Parathyroid adenoma (tissue), 2 donors: ENCODE measurements around the gene ARHGAP24.

Experiments
- H2AFZ ChIP-seq: fragments of 300-600 bp; sonication (generic); one replicate; pipeline ENCODE4 v1.7.0; 2017; ENCODE audit warnings: antibody characterized with exemption, mild to moderate bottlenecking
- H3K27ac ChIP-seq: fragments of 300-600 bp; sonication (generic); one replicate; pipeline ENCODE4 v1.7.0; 2017
- H3K27me3 ChIP-seq: fragments of 300-600 bp; sonication (generic); one replicate; pipeline ENCODE4 v1.7.0; 2017; ENCODE audit warnings: low read length; ENCODE audit not compliant: control insufficient read depth, insufficient read depth
- H3K36me3 ChIP-seq: fragments of 300-600 bp; sonication (generic); one replicate; pipeline ENCODE4 v1.7.0; 2017; ENCODE audit warnings: low read length; ENCODE audit not compliant: control insufficient read depth, insufficient read depth
- H3K4me1 ChIP-seq: fragments of 300-600 bp; sonication (generic); one replicate; pipeline ENCODE4 v1.7.0; 2017; ENCODE audit warnings: control low read depth
- H3K4me2 ChIP-seq: fragments of 300-600 bp; sonication (generic); one replicate; pipeline ENCODE4 v1.7.0; 2017; ENCODE audit warnings: low read length
- H3K4me3 ChIP-seq: fragments of 300-600 bp; sonication (generic); one replicate; pipeline ENCODE4 v1.7.0; 2017; ENCODE audit warnings: low read depth, low read length
- H3K79me2 ChIP-seq: fragments of 300-600 bp; sonication (generic); one replicate; pipeline ENCODE4 v1.7.0; 2017; ENCODE audit warnings: control low read depth
- H3K9ac ChIP-seq: fragments of 300-600 bp; sonication (generic); one replicate; pipeline ENCODE4 v1.7.0; 2017; ENCODE audit warnings: mild to moderate bottlenecking
- H3K9me3 ChIP-seq: fragments of 300-600 bp; sonication (generic); one replicate; pipeline ENCODE4 v1.7.0; 2017; ENCODE audit warnings: low read length; ENCODE audit not compliant: control insufficient read depth
- CTCF ChIP-seq: fragments of 300-600 bp; sonication (generic); IDR thresholded peaks from one replicate; pipeline ENCODE4 v1.7.0; 2017; ENCODE audit warnings: antibody characterized with exemption, mild to moderate bottlenecking
- donor health status: primary hyperparathyroidism.

The ARHGAP24 gene

GRCh38 chr4:85474818-85475630 lies at the start of gene ARHGAP24:
ARHGAP24 (plus strand) TSS chr4:85475150.
- Histone ChIP-seq H3K9ac (no peak within 1 kb of the TSS), H3K4me2 (peak within 1 kb of the TSS; percentile 74), H3K4me1 (no peaks in the 10 kb centered on the region), H3K4me3 (peak within 1 kb of the TSS; percentile 45), H3K9me3 (no peaks in the 10 kb centered on the region), H3K27me3 (no peaks in the 10 kb centered on the region), H3K36me3 (no peaks in the 10 kb centered on the region), H3K27ac (no peak within 1 kb of the TSS), H2AFZ (no peak within 1 kb of the TSS), H3K79me2 (no peaks in the 10 kb centered on the region)
- no peak for TF ChIP-seq CTCF

- no peaks in the 10 kb centered on the region for H3K4me1 ChIP-seq
- no peak overlapping the region for H3K27ac ChIP-seq
- H3K4me2 ChIP-seq, result no peak overlapping the region
- no peaks in the 10 kb centered on the region for H3K36me3 ChIP-seq
- H3K27me3 ChIP-seq, result no peaks in the 10 kb centered on the region
- H2AFZ ChIP-seq, result no peak overlapping the region
- TF ChIP-seq CTCF, result no peak
- H3K9ac ChIP-seq, result no peak overlapping the region
- H3K4me3 ChIP-seq, result no peak overlapping the region
- H3K79me2 ChIP-seq, result no peaks in the 10 kb centered on the region
- no peaks in the 10 kb centered on the region for H3K9me3 ChIP-seq
These were observed 48.6 kb upstream of the ARHGAP24 start for GRCh38 chr4:85426366-85426765.

DNA sequence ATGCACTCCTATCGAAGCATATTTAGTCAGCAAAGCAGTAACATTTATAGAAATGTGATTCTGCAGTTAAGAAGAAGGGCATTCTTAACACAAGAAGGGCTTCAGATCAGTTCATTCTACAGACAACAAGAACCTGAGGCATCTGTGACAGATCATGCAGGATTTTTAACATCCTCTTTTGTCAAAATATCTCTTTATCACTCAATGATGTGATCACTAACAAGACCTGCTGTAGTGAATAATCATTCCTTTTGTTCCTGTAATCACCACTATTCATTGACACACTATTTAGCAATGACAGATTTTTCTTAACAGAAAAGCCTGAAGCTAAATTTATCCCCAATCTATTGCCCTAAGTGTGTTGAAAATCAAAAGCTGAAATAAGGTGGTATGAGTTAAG lies 47.8 kb upstream of the ARHGAP24 start:
- no peaks in the 10 kb centered on the region for H3K4me1 ChIP-seq
- H3K4me2 ChIP-seq, result no peak overlapping the region
- no peaks in the 10 kb centered on the region for H3K36me3 ChIP-seq
- no peak overlapping the region for H3K9ac ChIP-seq
- H3K4me3 ChIP-seq, result no peak overlapping the region
- no peak overlapping the region for H2AFZ ChIP-seq
- H3K79me2 ChIP-seq, result no peaks in the 10 kb centered on the region
- H3K9me3 ChIP-seq, result no peaks in the 10 kb centered on the region
- H3K27me3 ChIP-seq, result no peaks in the 10 kb centered on the region
- no peak for TF ChIP-seq CTCF
- no peak overlapping the region for H3K27ac ChIP-seq

DNA sequence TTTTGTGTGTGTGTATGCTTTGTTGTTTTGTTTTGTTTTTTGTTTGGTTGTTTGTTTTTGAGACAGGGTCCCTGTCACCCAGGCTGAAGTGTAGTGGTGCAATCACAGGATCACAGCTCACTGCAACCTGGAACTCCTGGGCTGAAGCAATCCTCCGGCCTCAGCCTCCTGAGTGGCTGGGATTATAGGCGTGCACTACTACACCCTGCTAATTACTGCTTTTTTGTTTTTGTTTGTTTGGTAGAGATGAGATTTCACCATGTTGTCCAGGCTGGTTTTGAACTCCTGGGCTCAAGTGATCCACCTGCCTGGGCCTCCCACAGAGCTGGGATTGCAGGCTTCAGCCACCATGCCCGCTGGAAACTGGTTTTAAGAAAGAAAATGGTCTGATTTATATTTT lies 44.7 kb upstream of the ARHGAP24 start:
- no peak overlapping the region for H3K9ac ChIP-seq
- no peak overlapping the region for H2AFZ ChIP-seq
- no peak for TF ChIP-seq CTCF
- no peaks in the 10 kb centered on the region for H3K4me1 ChIP-seq
- H3K9me3 ChIP-seq, result no peaks in the 10 kb centered on the region
- no peak overlapping the region for H3K4me3 ChIP-seq
- H3K4me2 ChIP-seq, result no peak overlapping the region
- no peaks in the 10 kb centered on the region for H3K79me2 ChIP-seq
- no peaks in the 10 kb centered on the region for H3K27me3 ChIP-seq
- H3K27ac ChIP-seq, result no peak overlapping the region
- H3K36me3 ChIP-seq, result no peaks in the 10 kb centered on the region

DNA sequence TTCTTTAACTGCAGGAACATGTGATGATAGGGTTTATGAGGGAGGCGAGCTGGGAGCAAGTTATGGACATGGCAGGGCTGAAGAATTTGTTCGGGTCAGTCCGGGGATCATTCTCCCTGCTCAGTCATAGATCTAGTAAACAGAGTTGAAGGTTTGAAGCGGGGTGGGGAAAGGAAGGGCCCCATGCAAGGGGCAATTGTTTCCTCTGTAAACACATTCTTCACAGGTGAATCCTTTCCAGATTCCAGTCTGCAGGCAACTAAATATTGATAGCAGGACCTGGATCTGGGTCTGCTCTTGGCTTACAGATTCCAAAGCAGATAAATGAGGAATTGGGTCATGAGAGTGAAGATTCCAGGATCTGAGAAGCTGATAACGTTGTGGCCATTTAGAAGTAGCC lies 44.3 kb upstream of the ARHGAP24 start:
- Histone ChIP-seq H3K79me2 (no peaks in the 10 kb centered on the region), H3K9me3 (no peaks in the 10 kb centered on the region), H2AFZ (no peak overlapping the region), H3K4me3 (no peak overlapping the region), H3K36me3 (no peaks in the 10 kb centered on the region), H3K27me3 (no peaks in the 10 kb centered on the region), H3K4me2 (no peak overlapping the region), H3K9ac (no peak overlapping the region), H3K4me1 (no peaks in the 10 kb centered on the region), H3K27ac (no peak overlapping the region)
- TF ChIP-seq CTCF, result no peak
